HG02943 (cell line): ENCODE measurements around the gene ZNF92.
A peak's percentile ranks its signal among the peaks of the same experiment; 100 is the strongest.
"Not testable (repeated sequence)": the region's sequence is repeated elsewhere in the genome, so short reads cannot be mapped to it uniquely, and the experiment has no call there.

Experiments
- ATAC-seq: cut with Tn5 transposase; IDR thresholded peaks from one replicate; pipeline ENCODE4 v1.9.1; 2021; ENCODE audit warnings: mild to moderate bottlenecking, low read depth, moderate library complexity; ENCODE audit not compliant: unreplicated experiment

Gene ZNF92

GRCh38 chr7:65373608-65374351, at the start of gene ZNF92:
TSS of gene ZNF92 (plus strand) at chr7:65373855. CDS start at chr7:65373998, 143 bp downstream.
- peak; percentile 99 for ATAC-seq

GRCh38 chr7:65325793-65326432, 47.7 kb upstream of the ZNF92 start:
- ATAC-seq, result no peak

GRCh38 chr7:65338346-65338745, 35.3 kb upstream of the ZNF92 start:
- no peak for ATAC-seq

GRCh38 chr7:65339257-65339656, 34.4 kb upstream of the ZNF92 start:
- no peak for ATAC-seq

GRCh38 chr7:65342723-65343629, 30.7 kb upstream of the ZNF92 start:
- no peak for ATAC-seq

- ATAC-seq, result not testable (repeated sequence)
These were observed 29.1 kb upstream of the ZNF92 start for GRCh38 chr7:65344541-65344940.

GRCh38 chr7:65354263-65354662, 19.4 kb upstream of the ZNF92 start:
- no peak for ATAC-seq

- no peak for ATAC-seq
These were observed 3.8 kb upstream of the ZNF92 start for GRCh38 chr7:65369843-65370242.

GRCh38 chr7:65371468-65371867, 2.2 kb upstream of the ZNF92 start:
- no peak for ATAC-seq

GRCh38 chr7:65379318-65379717, 5.7 kb downstream of the ZNF92 start:
- ATAC-seq, result no peak

- no peak for ATAC-seq
These were observed 8.1 kb downstream of the ZNF92 start for GRCh38 chr7:65381742-65382141.

- ATAC-seq, result no peak
These were observed 8.8 kb downstream of the ZNF92 start for GRCh38 chr7:65382452-65382851.

GRCh38 chr7:65387891-65388290, 14.2 kb downstream of the ZNF92 start:
- ATAC-seq, result no peak

- no peak for ATAC-seq
These were observed 16.9 kb downstream of the ZNF92 start for GRCh38 chr7:65390588-65390987.

GRCh38 chr7:65397730-65398142, 24.1 kb downstream of the ZNF92 start:
- ATAC-seq, result no peak

- ATAC-seq, result not testable (repeated sequence)
These were observed 25.0 kb downstream of the ZNF92 start for GRCh38 chr7:65398671-65399070.

- not testable (repeated sequence) for ATAC-seq
These were observed 25.4 kb downstream of the ZNF92 start for GRCh38 chr7:65399101-65399500.

GRCh38 chr7:65404020-65404419, 30.4 kb downstream of the ZNF92 start:
- no peak for ATAC-seq

- ATAC-seq, result not testable (repeated sequence)
These were observed 33.1 kb downstream of the ZNF92 start for GRCh38 chr7:65406706-65407105.

GRCh38 chr7:65409363-65409762, 35.7 kb downstream of the ZNF92 start:
- no peak for ATAC-seq

GRCh38 chr7:65411249-65411648, 37.6 kb downstream of the ZNF92 start:
- ATAC-seq, result no peak
